Loucy (cell line): Measurements from ENCODE around the gene RUNX1.

Source experiments
- H2AFZ ChIP-seq: fragments of 200-600 bp; sonication (generic); 2 replicates; pipeline ENCODE4 v1.6.0; 2016; ENCODE audit warnings: antibody characterized with exemption, mild to moderate bottlenecking, low read length, moderate library complexity
- H3F3A ChIP-seq: fragments of 200-600 bp; 2 replicates; pipeline ENCODE4 v1.6.0; 2016; ENCODE audit warnings: antibody characterized with exemption, low read depth, mild to moderate bottlenecking
- H3K27me3 ChIP-seq: fragments of 200-600 bp; sonication (generic); 2 replicates; pipeline ENCODE4 v1.6.1; 2014; ENCODE audit warnings: low read length, mild to moderate bottlenecking; ENCODE audit not compliant: insufficient read depth, poor library complexity, severe bottlenecking
- H3K36me3 ChIP-seq: fragments of 200-600 bp; sonication (generic); 2 replicates; pipeline ENCODE4 v1.6.1; 2016; ENCODE audit warnings: low read length; ENCODE audit not compliant: insufficient read depth
- H3K4me1 ChIP-seq: fragments of 200-600 bp; sonication (generic); 2 replicates; pipeline ENCODE4 v1.5.1; 2014; ENCODE audit warnings: low read length, mild to moderate bottlenecking; ENCODE audit not compliant: insufficient read depth, poor library complexity, severe bottlenecking
- H3K4me2 ChIP-seq: fragments of 200-600 bp; sonication (generic); 2 replicates; pipeline ENCODE4 v1.6.0; 2014; ENCODE audit warnings: antibody characterized with exemption, low read length, low read depth, mild to moderate bottlenecking; ENCODE audit not compliant: poor library complexity, severe bottlenecking
- H3K4me3 ChIP-seq: fragments of 200-600 bp; sonication (generic); 2 replicates; pipeline ENCODE4 v1.5.1; 2014; ENCODE audit warnings: low read length, mild to moderate bottlenecking, mixed read lengths; ENCODE audit not compliant: poor library complexity, severe bottlenecking
- H3K79me2 ChIP-seq: fragments of 200-600 bp; sonication (generic); 2 replicates; pipeline ENCODE4 v1.6.1; 2014; ENCODE audit warnings: low read length; ENCODE audit not compliant: insufficient read depth
- H3K9ac ChIP-seq: fragments of 200-600 bp; sonication (generic); 2 replicates; pipeline ENCODE4 v1.6.0; 2014; ENCODE audit warnings: mild to moderate bottlenecking, low read depth, low read length, moderate library complexity; ENCODE audit not compliant: poor library complexity, severe bottlenecking
- H3K9me2 ChIP-seq: fragments of 200-600 bp; sonication (generic); replicated peaks from 2 replicates; pipeline ENCODE4 v1.6.1; 2016; ENCODE audit warnings: low read depth, low read length, mixed read lengths
- H3K9me3 ChIP-seq: fragments of 200-600 bp; sonication (generic); 2 replicates; pipeline ENCODE4 v1.6.1; 2014; ENCODE audit warnings: mild to moderate bottlenecking, antibody characterized with exemption, low read length, low read depth; ENCODE audit not compliant: insufficient read depth
- H4K20me1 ChIP-seq: fragments of 200-600 bp; sonication (generic); 2 replicates; pipeline ENCODE4 v1.6.0; 2014; ENCODE audit warnings: antibody characterized with exemption, low read length, mild to moderate bottlenecking; ENCODE audit not compliant: insufficient read depth, poor library complexity, severe bottlenecking
- CTCF ChIP-seq: fragments of 200-600 bp; sonication (generic); conservative IDR thresholded peaks from 2 replicates; pipeline ENCODE4 v1.5.1; 2014; ENCODE audit warnings: mild to moderate bottlenecking, antibody characterized with exemption, low read length
- EZH2phosphoT487 ChIP-seq: fragments of 200-600 bp; IDR thresholded peaks from 2 replicates; pipeline ENCODE4 v1.6.1; 2018; ENCODE audit warnings: antibody characterized with exemption, mild to moderate bottlenecking, moderate library complexity, borderline replicate concordance

Gene RUNX1

GRCh38 chr21:34887105-34887442 is 162.0 kb downstream of the RUNX1 start:
- H3K79me2 ChIP-seq: peaks cover 100% of the 10 kb centered on the region
- peaks cover 5% of the 10 kb centered on the region for H3K27me3 ChIP-seq
- H2AFZ ChIP-seq: no peak overlapping the region

GRCh38 chr21:34886240-34887104 is 162.6 kb downstream of the RUNX1 start:
- Histone ChIP-seq H4K20me1 (peaks cover 85% of the 10 kb centered on the region), H3K79me2 (peaks cover 100% of the 10 kb centered on the region), H3K36me3 (peaks cover 59% of the 10 kb centered on the region), H3K9ac (peak overlapping the region; percentile 78), H3K4me3 (peak overlapping the region; percentile 80), H3F3A (no peaks in the 10 kb centered on the region), H2AFZ (no peak overlapping the region), H3K9me3 (no peaks in the 10 kb centered on the region), H3K9me2 (no peaks in the 10 kb centered on the region), H3K4me1 (peaks cover 57% of the 10 kb centered on the region), H3K4me2 (peak overlapping the region; percentile 94), H3K27me3 (peaks cover 5% of the 10 kb centered on the region)
- TF ChIP-seq EZH2phosphoT487 (no peak), CTCF (no peak)

More at GRCh38 chr21:34887105-34887442, 162.0 kb downstream of the RUNX1 start:
- Histone ChIP-seq H3F3A (no peaks in the 10 kb centered on the region), H3K9me2 (no peaks in the 10 kb centered on the region), H3K4me2 (peak overlapping the region; percentile 94), H3K9ac (peak overlapping the region; percentile 78), H3K36me3 (peaks cover 54% of the 10 kb centered on the region; the same call in 1 of the 2 replicates), H3K4me1 (peaks cover 54% of the 10 kb centered on the region), H4K20me1 (peaks cover 81% of the 10 kb centered on the region), H3K9me3 (no peaks in the 10 kb centered on the region), H3K4me3 (peak overlapping the region; percentile 80)
- no peak for TF ChIP-seq EZH2phosphoT487
- TF ChIP-seq CTCF: no peak

- Histone ChIP-seq H3K4me2 (peak overlapping the region; percentile 94), H3K79me2 (peaks cover 100% of the 10 kb centered on the region), H3K4me1 (peaks cover 61% of the 10 kb centered on the region), H3K9ac (peak overlapping the region; percentile 78), H4K20me1 (peaks cover 86% of the 10 kb centered on the region), H3K36me3 (peaks cover 59% of the 10 kb centered on the region), H3K9me3 (no peaks in the 10 kb centered on the region), H3F3A (no peaks in the 10 kb centered on the region), H3K27me3 (peaks cover 5% of the 10 kb centered on the region), H3K4me3 (peak overlapping the region; percentile 80), H2AFZ (no peak overlapping the region), H3K9me2 (no peaks in the 10 kb centered on the region)
- TF ChIP-seq EZH2phosphoT487 (no peak), CTCF (no peak)
Measured at GRCh38 chr21:34885626-34886239, 163.4 kb downstream of the RUNX1 start.
